ENCODE data around the gene ACLY. TPM values are rescaled to one million over a fixed set of nuclear protein-coding genes. Genes with fewer than 3 reads are reported as not detected.
A peak's percentile ranks its signal among the peaks of the same experiment; 100 is the strongest.
"Not testable (repeated sequence)": the region's sequence is repeated elsewhere in the genome, so short reads cannot be mapped to it uniquely, and the experiment has no call there.

Gene ACLY
- total and polyA plus RNA-seq, 5 experiments from 2014 or later, result 42.7 to 79.3 (median 61.3) TPM

- Mint-ChIP-seq H3K4me1 (peaks cover 8 to 26% (median 14%) of the 10 kb centered on the region in 4 donors), H3K36me3 (peaks cover 0 to 19% (median 5%) of the 10 kb centered on the region in 3 donors), H3K27ac (peak within 1 kb of the TSS; percentile 55 to 95 (median 82)), H3K9me3 (no peaks in the 10 kb centered on the region), H3K27me3 (peaks cover 0 to 1% (median 0%) of the 10 kb centered on the region in 5 donors), H3K4me3 (peak within 1 kb of the TSS; percentile 80 to 94 (median 86))
- POLR2A ChIA-PET, result interaction anchor here (0.6 to 3.6 kb wide), 5 partner anchors 24 to 1020 kb away, joined by 3 to 18 read pairs (median 7); partner anchors contain the start of genes ACLY, KLHL11 and P3H4
- DNase-seq, result peak; percentile 25 to 75 (median 58)
- peak; percentile 82 to 88 for ATAC-seq
These were observed 82.8 kb downstream of the ACLY start, which contains the start of gene NT5C3B for GRCh38 chr17:41835800-41836549. Gene NT5C3B, minus strand, starts transcription at chr17:41836232. Its CDS starts 39 bp downstream, at chr17:41836193.

GRCh38 chr17:41835214-41835799, 83.4 kb downstream of the ACLY start:
- H3K36me3 Mint-ChIP-seq, result peaks cover 0 to 24% (median 5%) of the 10 kb centered on the region in 3 donors
- H3K4me1 Mint-ChIP-seq, result peaks cover 8 to 26% (median 14%) of the 10 kb centered on the region in 4 donors
- no peak for ATAC-seq
- peak overlapping the region; percentile 79 to 93 (median 86) for H3K4me3 Mint-ChIP-seq
- POLR2A ChIA-PET, result interaction anchor here (0.6 to 3.6 kb wide), 7 partner anchors 13 to 1019 kb away, joined by 3 to 18 read pairs (median 3); partner anchors contain the start of genes ACLY, KLHL11 and P3H4
- peak overlapping the region; percentile 40 to 95 (median 82) for H3K27ac Mint-ChIP-seq
- no peaks in the 10 kb centered on the region for H3K9me3 Mint-ChIP-seq
- no peak for DNase-seq
- peaks cover 0 to 1% (median 0%) of the 10 kb centered on the region in 5 donors for H3K27me3 Mint-ChIP-seq

- DNase-seq, POLR2A ChIA-PET: not testable (repeated sequence)
These were observed 88.8 kb downstream of the ACLY start for GRCh38 chr17:41829961-41830360.

GRCh38 chr17:41825175-41825845, 93.4 kb downstream of the ACLY start:
- peaks cover 0 to 43% (median 5%) of the 10 kb centered on the region in 3 donors for H3K36me3 Mint-ChIP-seq
- H3K9me3 Mint-ChIP-seq, result no peaks in the 10 kb centered on the region
- no peak overlapping the region for H3K4me3 Mint-ChIP-seq
- H3K4me1 Mint-ChIP-seq, result no peaks in the 10 kb centered on the region
- POLR2A ChIA-PET, result interaction anchor here (1.4 kb wide), 1 partner anchor 13 kb away, joined by 3 read pairs; the partner anchor contains the start of gene P3H4
- H3K27me3 Mint-ChIP-seq, result no peaks in the 10 kb centered on the region
- H3K27ac Mint-ChIP-seq, result peak overlapping the region in 1 of 10 donors; percentile 22
- ATAC-seq (no peak), DNase-seq (no peak)

More at GRCh38 chr17:41829961-41830360, 88.8 kb downstream of the ACLY start:
- H3K36me3 Mint-ChIP-seq, result peaks cover 0 to 64% (median 10%) of the 10 kb centered on the region in 3 donors
- peaks cover 3 to 12% (median 5%) of the 10 kb centered on the region in 4 donors for H3K4me1 Mint-ChIP-seq
- not testable (repeated sequence) for H3K4me3 Mint-ChIP-seq, ATAC-seq, H3K9me3 Mint-ChIP-seq, H3K27me3 Mint-ChIP-seq
- peak overlapping the region in 1 of 10 donors; percentile 67 for H3K27ac Mint-ChIP-seq

- Mint-ChIP-seq H3K36me3 (peaks cover 0 to 33% (median 0%) of the 10 kb centered on the region in 3 donors), H3K4me1 (no peaks in the 10 kb centered on the region), H3K4me3 (no peak overlapping the region), H3K27ac (no peak overlapping the region), H3K27me3 (no peaks in the 10 kb centered on the region), H3K9me3 (no peaks in the 10 kb centered on the region)
- ATAC-seq, result no peak
- no peak for DNase-seq
- POLR2A ChIA-PET, result interaction anchor here (0.5 kb wide), 1 partner anchor 114 kb away, joined by 4 read pairs; no protein-coding TSS in a partner anchor
These were observed 94.7 kb downstream of the ACLY start for GRCh38 chr17:41824086-41824485.

- Mint-ChIP-seq H3K36me3 (peaks cover 0 to 29% (median 0%) of the 10 kb centered on the region in 3 donors), H3K27ac (no peak overlapping the region), H3K27me3 (no peaks in the 10 kb centered on the region), H3K4me3 (no peak overlapping the region), H3K9me3 (no peaks in the 10 kb centered on the region), H3K4me1 (no peaks in the 10 kb centered on the region)
- ATAC-seq (no peak), DNase-seq (no peak)
- POLR2A ChIA-PET, result interaction anchor here (0.5 kb wide), 1 partner anchor 113 kb away, joined by 4 read pairs; no protein-coding TSS in a partner anchor
These were observed 95.2 kb downstream of the ACLY start for GRCh38 chr17:41823580-41823979.

GRCh38 chr17:41823141-41823524, 95.6 kb downstream of the ACLY start:
- Mint-ChIP-seq H3K4me1 (no peaks in the 10 kb centered on the region), H3K4me3 (no peak overlapping the region)

GRCh38 chr17:41822216-41823140, 96.3 kb downstream of the ACLY start:
- DNase-seq, result no peak
- peak overlapping the region in 1 of 10 donors; percentile 40 for H3K4me3 Mint-ChIP-seq
- peaks cover 0 to 7% (median 0%) of the 10 kb centered on the region in 5 donors for H3K27me3 Mint-ChIP-seq
- H3K27ac Mint-ChIP-seq, result peak overlapping the region in 1 of 10 donors; percentile 11
- no peak for ATAC-seq
- no peaks in the 10 kb centered on the region for H3K9me3 Mint-ChIP-seq
- H3K36me3 Mint-ChIP-seq, result peaks cover 0 to 20% (median 0%) of the 10 kb centered on the region in 3 donors
- H3K4me1 Mint-ChIP-seq, result no peaks in the 10 kb centered on the region
- POLR2A ChIA-PET, result interaction anchor here (0.9 kb wide), 1 partner anchor 10 kb away, joined by 5 read pairs; the partner anchor contains the start of gene P3H4

More at GRCh38 chr17:41823141-41823524, 95.6 kb downstream of the ACLY start:
- Mint-ChIP-seq H3K9me3 (no peaks in the 10 kb centered on the region), H3K27ac (no peak overlapping the region), H3K27me3 (peaks cover 0 to 3% (median 0%) of the 10 kb centered on the region in 5 donors), H3K36me3 (peaks cover 0 to 26% (median 0%) of the 10 kb centered on the region in 3 donors)
- DNase-seq (no peak), ATAC-seq (no peak)
- POLR2A ChIA-PET, result interaction anchor here (0.9 kb wide), 1 partner anchor 11 kb away, joined by 5 read pairs; the partner anchor contains the start of gene P3H4

- no peak overlapping the region for H3K27ac Mint-ChIP-seq
These were observed 97.0 kb downstream of the ACLY start for GRCh38 chr17:41821776-41822175.

GRCh38 chr17:41818024-41818423, 100.7 kb downstream of the ACLY start:
- no peak overlapping the region for H3K4me3 Mint-ChIP-seq
- H3K4me1 Mint-ChIP-seq, result peaks cover 0 to 4% (median 3%) of the 10 kb centered on the region in 4 donors
- H3K36me3 Mint-ChIP-seq, result no peaks in the 10 kb centered on the region
- H3K27ac Mint-ChIP-seq, result no peak overlapping the region
- ATAC-seq, result no peak
- peaks cover 0 to 7% (median 0%) of the 10 kb centered on the region in 5 donors for H3K27me3 Mint-ChIP-seq
- POLR2A ChIA-PET, result interaction anchor here (0.7 kb wide), 1 partner anchor 590 kb away, joined by 4 read pairs; no protein-coding TSS in a partner anchor
- no peaks in the 10 kb centered on the region for H3K9me3 Mint-ChIP-seq
- DNase-seq, result no peak

More at GRCh38 chr17:41821776-41822175, 97.0 kb downstream of the ACLY start:
- H3K9me3 Mint-ChIP-seq, result no peaks in the 10 kb centered on the region
- ATAC-seq (no peak), DNase-seq (no peak)
- H3K36me3 Mint-ChIP-seq, result peaks cover 0 to 17% (median 0%) of the 10 kb centered on the region in 3 donors
- POLR2A ChIA-PET, result no interaction called here
- peaks cover 0 to 7% (median 0%) of the 10 kb centered on the region in 5 donors for H3K27me3 Mint-ChIP-seq
- H3K4me3 Mint-ChIP-seq, result no peak overlapping the region
- H3K4me1 Mint-ChIP-seq, result no peaks in the 10 kb centered on the region

Data from naive thymus-derived CD8-positive, alpha-beta T cell (primary cell).